Measurements from ENCODE around the gene OR2L3. TPM values are rescaled to one million over a fixed set of nuclear protein-coding genes. Genes with fewer than 3 reads are reported as not detected.
"Not testable (repeated sequence)": the region's sequence is repeated elsewhere in the genome, so short reads cannot be mapped to it uniquely, and the experiment has no call there.

OR2L3 gene
- total and polyA plus RNA-seq, 12 donors = 0.17 TPM; not detected in 11

DNA sequence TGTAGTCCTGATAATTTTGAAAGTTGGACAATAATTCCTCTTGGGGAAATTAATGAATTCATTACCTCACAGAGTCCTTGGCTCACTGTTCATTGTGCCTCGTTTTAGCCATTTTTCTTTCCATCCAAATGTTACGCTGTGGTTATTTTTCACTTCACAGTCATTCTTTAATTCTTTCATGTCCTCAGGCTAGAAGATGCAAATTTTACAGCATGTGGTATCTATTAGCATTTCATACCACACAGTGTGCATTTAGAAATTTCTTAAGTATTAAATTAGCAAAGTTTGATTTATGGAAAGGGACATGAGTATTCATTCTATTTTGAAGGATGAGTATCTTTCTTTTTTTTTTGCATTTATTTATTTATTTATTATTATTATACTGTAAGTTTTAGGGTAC, 18.4 kb downstream of the OR2L3 start:
- Histone ChIP-seq H3K36me3 (replicated peaks in 1 of 2) (no peaks in the 10 kb centered on the region), H3K4me1 (replicated peaks in 1 of 2) (no peaks in the 10 kb centered on the region), H3K27ac (no peak overlapping the region), H3K4me3 (no peak overlapping the region), H3K9me3 (replicated peaks in 1 of 3) (no peaks in the 10 kb centered on the region), H3K27me3 (no peaks in the 10 kb centered on the region)
- intact Hi-C loops (cut with DNase I) = no loop called here
- WGBS, 4 donors = 67 to 79% (median 75%) methylated on average over 2 of the region's 2 CpGs
- TF ChIP-seq CTCF (IDR thresholded peaks at IDR 0.05) (no peak), POLR2A (IDR thresholded peaks at IDR 0.05) (no peak)
- DNase-seq = no peak

DNA sequence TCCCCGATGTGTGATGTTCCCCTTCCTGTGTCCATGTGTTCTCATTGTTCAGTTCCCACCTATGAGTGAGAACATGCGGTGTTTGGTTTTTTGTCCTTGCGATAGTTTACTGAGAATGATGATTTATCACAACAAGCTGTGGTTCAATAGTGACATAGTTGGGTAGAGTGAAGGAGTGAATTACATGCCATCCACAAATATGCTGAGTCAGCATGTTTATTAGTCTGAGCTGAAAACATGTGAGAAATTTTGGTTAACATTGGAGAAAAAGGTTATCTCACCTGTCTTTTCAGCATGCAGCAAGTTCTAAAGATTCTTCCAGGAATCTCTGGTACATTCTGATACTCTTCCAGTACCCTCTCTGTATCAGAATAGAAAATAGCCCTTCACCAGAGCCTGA, 19.0 kb downstream of the OR2L3 start:
- intact Hi-C loops (cut with DNase I) = no loop called here
- H3K27ac ChIP-seq = no peak overlapping the region
- WGBS, 4 donors = 88 to 100% (median 95%) methylated on average over 2 to 3 of the region's 3 CpGs
- H3K4me3 ChIP-seq = no peak overlapping the region
- H3K36me3 ChIP-seq (replicated peaks in 1 of 2) = no peaks in the 10 kb centered on the region
- TF ChIP-seq CTCF (IDR thresholded peaks at IDR 0.05) (no peak), POLR2A (IDR thresholded peaks at IDR 0.05) (no peak)
- no peaks in the 10 kb centered on the region for H3K4me1 ChIP-seq (replicated peaks in 1 of 2)
- no peak for DNase-seq
- no peaks in the 10 kb centered on the region for H3K9me3 ChIP-seq (replicated peaks in 1 of 3)
- no peaks in the 10 kb centered on the region for H3K27me3 ChIP-seq

DNA sequence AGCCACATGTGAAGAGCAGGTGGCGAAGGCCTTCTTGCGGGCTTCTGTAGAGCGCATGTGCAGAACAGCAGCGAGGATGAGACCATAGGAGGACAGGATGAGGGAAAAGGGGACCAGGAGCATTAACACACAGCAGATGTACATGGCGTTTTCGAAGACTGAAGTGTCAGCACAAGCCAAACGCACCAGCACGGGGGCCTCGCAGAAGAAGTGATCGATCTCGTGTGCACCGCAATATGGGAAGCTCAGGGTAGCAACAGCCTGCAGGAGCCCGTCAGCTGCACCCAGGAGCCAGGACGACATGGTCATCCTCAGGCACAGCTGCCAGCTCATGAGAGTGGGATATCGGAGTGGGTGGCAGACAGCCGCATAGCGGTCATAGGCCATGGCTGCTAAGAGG, 37.2 kb downstream of the OR2L3 start:
- H3K27ac ChIP-seq; H3K4me3 ChIP-seq; H3K4me1 ChIP-seq (replicated peaks in 1 of 2); DNase-seq; H3K9me3 ChIP-seq (replicated peaks in 1 of 3); H3K27me3 ChIP-seq; intact Hi-C loops (cut with DNase I); H3K36me3 ChIP-seq (replicated peaks in 1 of 2): not testable (repeated sequence)
- 80 to 89% (median 83%) methylated on average over 3 to 11 of the region's 17 CpGs for WGBS, 4 donors

DNA sequence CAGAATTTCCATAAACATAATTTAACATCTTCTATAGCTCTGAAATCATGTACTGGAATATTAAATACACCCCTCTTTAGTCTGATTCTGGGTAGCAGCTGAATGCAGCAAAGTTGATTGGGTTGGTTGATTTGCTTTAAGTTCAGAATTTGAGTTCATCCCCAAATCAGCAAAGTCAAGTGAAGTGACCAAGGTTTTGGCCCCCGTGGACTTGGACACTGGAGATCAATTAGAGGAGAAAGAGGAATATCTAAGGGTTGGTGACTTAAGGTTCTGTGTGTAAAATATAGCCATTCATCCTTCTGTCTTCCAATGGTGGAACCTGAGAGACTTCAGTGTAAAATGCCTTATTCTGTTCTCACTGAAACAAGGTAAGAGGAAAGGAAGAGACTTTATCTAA, 48.2 kb downstream of the OR2L3 start, which contains the start of gene OR2L13:
TSS of gene OR2L13 (plus strand) at position 301 of the 400 bp plus-strand sequence. CDS start 4,192 bp downstream, outside the sequence.
- DNase-seq = no peak
- H3K27ac ChIP-seq = no peak within 1 kb of the TSS
- no peaks in the 10 kb centered on the region for H3K9me3 ChIP-seq (replicated peaks in 1 of 3)
- no peaks in the 10 kb centered on the region for H3K4me1 ChIP-seq (replicated peaks in 1 of 2)
- no peak within 1 kb of the TSS for H3K4me3 ChIP-seq
- H3K27me3 ChIP-seq = no peaks in the 10 kb centered on the region
- no peak for TF ChIP-seq POLR2A (IDR thresholded peaks at IDR 0.05)
- no peak for TF ChIP-seq CTCF (IDR thresholded peaks at IDR 0.05)
- WGBS, 4 donors = 31 to 75% (median 46%) methylated on average over 1 of the region's 1 CpG
- intact Hi-C loops (cut with DNase I) = no loop called here
- H3K36me3 ChIP-seq (replicated peaks in 1 of 2) = no peaks in the 10 kb centered on the region

- TF ChIP-seq CTCF (IDR thresholded peaks at IDR 0.05) (no peak), POLR2A (IDR thresholded peaks at IDR 0.05) (no peak)
- Histone ChIP-seq H3K4me1 (replicated peaks in 1 of 2) (no peaks in the 10 kb centered on the region), H3K9me3 (replicated peaks in 1 of 3) (no peaks in the 10 kb centered on the region), H3K27me3 (no peaks in the 10 kb centered on the region), H3K4me3 (no peak overlapping the region), H3K36me3 (replicated peaks in 1 of 2) (no peaks in the 10 kb centered on the region), H3K27ac (no peak overlapping the region)
- intact Hi-C loops (cut with DNase I) = no loop called here
- DNase-seq = no peak
- 61 to 72% (median 69%) methylated on average over 1 of the region's 1 CpG for WGBS, 4 donors
These were observed 51.9 kb downstream of the OR2L3 start for GRCh38 chr1:248098529-248098928.

Measured in adrenal gland (tissue), 12 donors.